Glomerular endothelial cell (primary cell): ENCODE data around the gene LIG4. TPM values are rescaled to one million over a fixed set of nuclear protein-coding genes. Genes with fewer than 3 reads are reported as not detected.
A peak's percentile ranks its signal among the peaks of the same experiment; 100 is the strongest.
"Not testable (repeated sequence)": the region's sequence is repeated elsewhere in the genome, so short reads cannot be mapped to it uniquely, and the experiment has no call there.

Experiments
- DNase-seq: peaks from one replicate; pipeline ENCODE4 v3.0.0-alpha.2; 2011; ENCODE audit warnings: low read depth, low spot score; ENCODE audit errors: extremely low read depth
- total RNA-seq: library from RNA; depleted of rRNA; stranded (reverse); fragments of >200 nt; gene quantifications from 2 replicates; pipeline ENCODE4 v1.2.3, GENCODE V29; 2015

The LIG4 gene
- 9.1 and 14.2 TPM in 2 replicates for total RNA-seq

GRCh38 chr13:108215436-108215835 lies at the start of gene LIG4:
TSS of gene LIG4 (minus strand) at chr13:108215536. CDS start at chr13:108211268, 4,268 bp downstream.
- DNase-seq = peak; percentile 37

GRCh38 chr13:108263621-108264355 lies 48.5 kb upstream of the LIG4 start:
- no peak for DNase-seq

GRCh38 chr13:108257248-108257647 lies 41.9 kb upstream of the LIG4 start:
- no peak for DNase-seq

GRCh38 chr13:108249150-108249549 lies 33.8 kb upstream of the LIG4 start:
- no peak for DNase-seq

GRCh38 chr13:108230377-108230776 lies 15.0 kb upstream of the LIG4 start:
- no peak for DNase-seq

GRCh38 chr13:108227651-108228272 lies 12.4 kb upstream of the LIG4 start:
- peak; percentile 25 for DNase-seq

GRCh38 chr13:108226184-108226583 lies 10.8 kb upstream of the LIG4 start:
- no peak for DNase-seq

- DNase-seq = no peak
Measured at GRCh38 chr13:108225440-108225839, 10.1 kb upstream of the LIG4 start.

GRCh38 chr13:108223687-108224503 lies 8.6 kb upstream of the LIG4 start:
- DNase-seq = no peak

GRCh38 chr13:108220041-108220440 lies 4.7 kb upstream of the LIG4 start:
- DNase-seq = no peak

GRCh38 chr13:108218044-108218974 lies 3.0 kb upstream of the LIG4 start, which contains the start of gene ABHD13:
TSS of gene ABHD13 (plus strand) at chr13:108218392. CDS start at chr13:108229219, 10,827 bp downstream.
- DNase-seq = peak; percentile 39

GRCh38 chr13:108217307-108218043 lies 2.1 kb upstream of the LIG4 start:
- DNase-seq = not testable (repeated sequence)

- DNase-seq = no peak
Measured at GRCh38 chr13:108214441-108215271, 680 bp downstream of the LIG4 start.

- DNase-seq = no peak
Measured at GRCh38 chr13:108213946-108214345, 1.4 kb downstream of the LIG4 start.

GRCh38 chr13:108212886-108213285 lies 2.5 kb downstream of the LIG4 start:
- no peak for DNase-seq

- DNase-seq = no peak
Measured at GRCh38 chr13:108210551-108210950, 4.8 kb downstream of the LIG4 start.

GRCh38 chr13:108200781-108201398 lies 14.4 kb downstream of the LIG4 start:
- DNase-seq = no peak

GRCh38 chr13:108195861-108196260 lies 19.5 kb downstream of the LIG4 start:
- no peak for DNase-seq
